Astrocyte (in vitro differentiated cells and primary cell): Measurements from ENCODE around the gene FOXA2. TPM values are rescaled to one million over a fixed set of nuclear protein-coding genes. Genes with fewer than 3 reads are reported as not detected.
"Not testable (repeated sequence)": the region's sequence is repeated elsewhere in the genome, so short reads cannot be mapped to it uniquely, and the experiment has no call there.

ENCODE experiments used
- DNase-seq: peaks from one replicate; pipeline ENCODE4 v3.0.0-alpha.2; 2010; ENCODE audit warnings: low read depth
- FAIRE-seq: peaks from 2 replicates; lab custom pipeline; 2011; peaks lifted over from hg19 to GRCh38; lab: Jason Lieb, UNC
- H2AFZ ChIP-seq: 2 replicates; pipeline ENCODE4 v1.6.0; 2012; ENCODE audit warnings: low read depth, low read length, inconsistent platforms
- H3K27ac ChIP-seq: 2 replicates; pipeline ENCODE4 v1.5.1; 2011; ENCODE audit warnings: low read depth, low read length, inconsistent platforms
- H3K27me3 ChIP-seq: 2 replicates; pipeline ENCODE4 v1.6.0; 2011; ENCODE audit warnings: low read length, inconsistent platforms; ENCODE audit not compliant: insufficient read depth
- H3K36me3 ChIP-seq: 2 replicates; pipeline ENCODE4 v1.5.1; 2011; ENCODE audit warnings: low read length, inconsistent platforms; ENCODE audit not compliant: insufficient read depth
- H3K4me1 ChIP-seq: 2 replicates; pipeline ENCODE4 v1.5.1; 2011; ENCODE audit warnings: low read length, inconsistent platforms; ENCODE audit not compliant: insufficient read depth
- H3K4me2 ChIP-seq: 2 replicates; pipeline ENCODE4 v1.6.0; 2012; ENCODE audit warnings: low read length, inconsistent platforms
- H3K4me3 ChIP-seq: 2 replicates; pipeline ENCODE4 v1.5.1; 2011; ENCODE audit warnings: low read depth, mild to moderate bottlenecking, low read length, inconsistent platforms; ENCODE audit not compliant: insufficient read depth
- H3K79me2 ChIP-seq: 2 replicates; pipeline ENCODE4 v1.6.0; 2012; ENCODE audit warnings: mild to moderate bottlenecking, low read length, inconsistent platforms; ENCODE audit not compliant: insufficient read depth
- H3K9ac ChIP-seq: 2 replicates; pipeline ENCODE4 v1.6.0; 2012; ENCODE audit warnings: mild to moderate bottlenecking, low read length, inconsistent platforms
- H3K9me3 ChIP-seq: 2 replicates; pipeline ENCODE4 v1.5.1; 2012; ENCODE audit warnings: low read depth, mild to moderate bottlenecking, low read length, inconsistent platforms; ENCODE audit not compliant: insufficient read depth
- H4K20me1 ChIP-seq: 2 replicates; pipeline ENCODE4 v1.6.0; 2012; ENCODE audit warnings: low read length, inconsistent platforms; ENCODE audit not compliant: insufficient read depth
- H3K27ac Mint-ChIP-seq: one replicate; pipeline ENCODE4 v1.8.0; 2021; ENCODE audit warnings: mild to moderate bottlenecking, mixed read lengths; ENCODE audit not compliant: unreplicated experiment
- H3K27me3 Mint-ChIP-seq: one replicate; pipeline ENCODE4 v1.8.0; 2021; ENCODE audit warnings: low read depth, mixed read lengths; ENCODE audit not compliant: unreplicated experiment
- H3K36me3 Mint-ChIP-seq: one replicate; pipeline ENCODE4 v1.8.0; 2021; ENCODE audit warnings: low read depth, mixed read lengths; ENCODE audit not compliant: unreplicated experiment
- H3K4me1 Mint-ChIP-seq: one replicate; pipeline ENCODE4 v1.8.0; 2021; ENCODE audit warnings: low read depth, mixed read lengths; ENCODE audit not compliant: unreplicated experiment
- H3K4me3 Mint-ChIP-seq: one replicate; pipeline ENCODE4 v1.8.0; 2021; ENCODE audit warnings: mild to moderate bottlenecking, moderate library complexity, mixed read lengths; ENCODE audit not compliant: unreplicated experiment
- H3K9me3 Mint-ChIP-seq: one replicate; pipeline ENCODE4 v1.8.0; 2021; ENCODE audit warnings: mild to moderate bottlenecking, mixed read lengths; ENCODE audit not compliant: unreplicated experiment
- EZH2 ChIP-seq: IDR thresholded peaks from 2 replicates; pipeline ENCODE4 v1.6.1; 2012; ENCODE audit warnings: mild to moderate bottlenecking, low read length, inconsistent platforms; ENCODE audit not compliant: insufficient read depth
- total RNA-seq: library from RNA; stranded (reverse); gene quantifications from 2 replicates; pipeline ENCODE4 v1.2.1, GENCODE V29; 2021
- TF ChIP-seq, protein P1 (sequence below): IDR thresholded peaks from 2 replicates; pipeline ENCODE4 v1.5.1; 2011; ENCODE audit warnings: low read depth, mild to moderate bottlenecking, inconsistent platforms, low read length, moderate library complexity; ENCODE audit not compliant: insufficient read depth

Gene FOXA2
- total RNA-seq, 1 donor from 2014 or later: not detected

DNA sequence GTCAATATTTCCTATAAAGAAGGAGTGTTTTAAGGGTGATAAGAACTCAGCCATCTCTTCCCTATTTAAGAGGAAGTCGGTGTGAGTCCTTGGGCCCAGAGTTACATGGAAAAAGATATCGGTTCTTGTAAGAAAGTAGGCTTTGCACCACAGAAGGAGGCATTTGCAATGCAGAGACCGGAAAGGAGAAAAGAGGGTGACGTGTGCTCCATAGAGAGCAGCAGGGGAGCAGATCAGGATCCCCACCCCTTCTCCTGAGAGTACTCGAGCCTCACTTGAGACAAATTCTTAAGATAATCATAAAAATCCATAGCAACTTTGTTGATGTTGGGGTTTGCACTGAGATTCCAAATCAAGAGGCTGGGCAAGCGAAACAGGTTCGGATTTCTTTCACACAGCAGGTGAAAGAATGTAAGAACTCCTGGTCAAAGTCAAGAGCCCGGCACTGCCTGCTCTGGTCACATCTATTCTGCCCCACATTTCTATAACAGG, 27.8 kb downstream of the FOXA2 start:
- Histone ChIP-seq H3K4me1 (no peaks in the 10 kb centered on the region), H3K79me2 (no peaks in the 10 kb centered on the region), H3K9me3 (peaks cover 4% of the 10 kb centered on the region), H3K4me3 (no peak overlapping the region), H3K9ac (no peak overlapping the region), H3K27ac (no peak overlapping the region), H2AFZ (no peak overlapping the region), H3K27me3 (peaks cover 16% of the 10 kb centered on the region), H3K4me2 (no peak overlapping the region), H4K20me1 (no peaks in the 10 kb centered on the region), H3K36me3 (no peaks in the 10 kb centered on the region)
- Mint-ChIP-seq H3K4me3 (no peak overlapping the region), H3K9me3 (peaks cover 20% of the 10 kb centered on the region), H3K27ac (no peak overlapping the region), H3K36me3 (no peaks in the 10 kb centered on the region), H3K4me1 (no peaks in the 10 kb centered on the region), H3K27me3 (peaks cover 75% of the 10 kb centered on the region)
- FAIRE-seq (no peak), DNase-seq (no peak)
- no peak for TF ChIP-seq EZH2
- TF ChIP-seq, protein P1, sequence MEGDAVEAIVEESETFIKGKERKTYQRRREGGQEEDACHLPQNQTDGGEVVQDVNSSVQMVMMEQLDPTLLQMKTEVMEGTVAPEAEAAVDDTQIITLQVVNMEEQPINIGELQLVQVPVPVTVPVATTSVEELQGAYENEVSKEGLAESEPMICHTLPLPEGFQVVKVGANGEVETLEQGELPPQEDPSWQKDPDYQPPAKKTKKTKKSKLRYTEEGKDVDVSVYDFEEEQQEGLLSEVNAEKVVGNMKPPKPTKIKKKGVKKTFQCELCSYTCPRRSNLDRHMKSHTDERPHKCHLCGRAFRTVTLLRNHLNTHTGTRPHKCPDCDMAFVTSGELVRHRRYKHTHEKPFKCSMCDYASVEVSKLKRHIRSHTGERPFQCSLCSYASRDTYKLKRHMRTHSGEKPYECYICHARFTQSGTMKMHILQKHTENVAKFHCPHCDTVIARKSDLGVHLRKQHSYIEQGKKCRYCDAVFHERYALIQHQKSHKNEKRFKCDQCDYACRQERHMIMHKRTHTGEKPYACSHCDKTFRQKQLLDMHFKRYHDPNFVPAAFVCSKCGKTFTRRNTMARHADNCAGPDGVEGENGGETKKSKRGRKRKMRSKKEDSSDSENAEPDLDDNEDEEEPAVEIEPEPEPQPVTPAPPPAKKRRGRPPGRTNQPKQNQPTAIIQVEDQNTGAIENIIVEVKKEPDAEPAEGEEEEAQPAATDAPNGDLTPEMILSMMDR: no peak

DNA sequence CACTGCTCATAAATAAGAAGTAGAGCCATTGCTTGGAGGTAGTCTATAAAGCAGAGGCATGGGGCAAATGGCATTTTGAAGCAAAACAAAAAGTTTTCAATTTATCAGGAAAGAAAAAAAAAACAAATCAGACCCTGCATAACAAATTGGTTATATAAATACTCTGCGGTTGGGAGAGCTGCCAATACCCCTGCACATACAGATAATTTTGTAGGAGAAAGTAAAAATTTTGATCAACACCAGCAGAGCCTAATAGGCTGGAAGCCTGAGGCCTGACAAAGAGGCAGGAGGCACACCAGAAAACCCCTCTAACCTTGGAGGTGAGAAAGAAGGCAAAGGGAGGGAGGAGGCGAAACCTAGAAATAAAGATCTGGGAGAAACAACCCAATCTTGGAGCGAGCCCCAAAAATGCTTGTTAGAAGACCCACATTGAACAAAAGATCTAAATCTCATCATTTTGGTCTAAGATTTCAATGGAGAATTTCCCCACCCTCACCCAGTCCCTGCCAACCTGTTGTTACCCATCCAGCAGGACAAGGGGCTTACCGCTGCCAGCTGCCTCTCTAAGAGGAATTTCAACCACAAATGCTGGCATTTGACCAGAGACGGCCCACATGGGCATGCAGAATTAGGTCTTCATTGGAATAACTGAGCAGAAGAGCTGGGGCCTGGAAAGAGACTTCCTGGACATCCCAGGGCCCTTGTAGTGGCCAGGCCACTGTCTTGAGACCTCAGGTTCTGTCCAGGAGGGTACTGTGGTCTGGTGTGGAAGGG, 28.4 kb downstream of the FOXA2 start:
- Histone ChIP-seq H3K4me2 (no peak overlapping the region), H3K9me3 (peaks cover 7% of the 10 kb centered on the region), H3K27me3 (peaks cover 10% of the 10 kb centered on the region), H3K27ac (no peak overlapping the region), H3K4me3 (no peak overlapping the region), H3K9ac (no peak overlapping the region), H3K4me1 (no peaks in the 10 kb centered on the region), H3K36me3 (no peaks in the 10 kb centered on the region), H2AFZ (no peak overlapping the region), H3K79me2 (no peaks in the 10 kb centered on the region), H4K20me1 (no peaks in the 10 kb centered on the region)
- no peak for DNase-seq
- no peak for FAIRE-seq
- Mint-ChIP-seq H3K27ac (no peak overlapping the region), H3K4me3 (no peak overlapping the region), H3K4me1 (no peaks in the 10 kb centered on the region), H3K27me3 (peaks cover 70% of the 10 kb centered on the region), H3K36me3 (no peaks in the 10 kb centered on the region), H3K9me3 (peaks cover 20% of the 10 kb centered on the region)
- TF ChIP-seq, protein P1: no peak
- TF ChIP-seq EZH2: no peak

DNA sequence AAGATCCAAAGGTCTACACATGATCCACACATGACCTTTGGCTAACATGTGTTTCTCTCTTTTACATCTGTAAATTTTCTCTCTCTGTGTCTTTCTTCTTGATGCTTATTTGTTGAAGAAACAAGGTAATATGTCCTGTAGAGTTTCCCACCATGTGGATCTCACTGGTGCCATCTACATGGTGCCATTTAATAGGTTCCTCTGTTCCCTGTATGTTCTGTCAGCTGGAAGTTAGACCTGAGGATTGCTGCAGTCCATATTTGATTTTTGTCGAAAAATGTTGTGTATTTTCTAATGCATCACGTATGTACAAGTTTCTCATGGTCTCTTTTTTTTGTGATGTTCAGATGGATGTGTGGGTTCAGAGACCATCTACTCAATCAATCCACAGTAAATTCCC, 30.0 kb downstream of the FOXA2 start:
- H3K4me1 ChIP-seq: no peaks in the 10 kb centered on the region
- no peak overlapping the region for H3K4me2 ChIP-seq
- DNase-seq: no peak
- no peak overlapping the region for H3K9ac ChIP-seq
- peaks cover 10% of the 10 kb centered on the region for H3K9me3 ChIP-seq
- Mint-ChIP-seq H3K4me3 (no peak overlapping the region), H3K27me3 (peaks cover 64% of the 10 kb centered on the region), H3K36me3 (no peaks in the 10 kb centered on the region), H3K4me1 (no peaks in the 10 kb centered on the region), H3K27ac (no peak overlapping the region), H3K9me3 (peaks cover 23% of the 10 kb centered on the region)
- FAIRE-seq: no peak
- H3K27me3 ChIP-seq: no peaks in the 10 kb centered on the region
- TF ChIP-seq, protein P1: no peak
- no peak for TF ChIP-seq EZH2
- no peak overlapping the region for H3K27ac ChIP-seq
- no peaks in the 10 kb centered on the region for H3K36me3 ChIP-seq
- no peak overlapping the region for H3K4me3 ChIP-seq
- no peaks in the 10 kb centered on the region for H4K20me1 ChIP-seq
- H2AFZ ChIP-seq: no peak overlapping the region
- H3K79me2 ChIP-seq: no peaks in the 10 kb centered on the region

DNA sequence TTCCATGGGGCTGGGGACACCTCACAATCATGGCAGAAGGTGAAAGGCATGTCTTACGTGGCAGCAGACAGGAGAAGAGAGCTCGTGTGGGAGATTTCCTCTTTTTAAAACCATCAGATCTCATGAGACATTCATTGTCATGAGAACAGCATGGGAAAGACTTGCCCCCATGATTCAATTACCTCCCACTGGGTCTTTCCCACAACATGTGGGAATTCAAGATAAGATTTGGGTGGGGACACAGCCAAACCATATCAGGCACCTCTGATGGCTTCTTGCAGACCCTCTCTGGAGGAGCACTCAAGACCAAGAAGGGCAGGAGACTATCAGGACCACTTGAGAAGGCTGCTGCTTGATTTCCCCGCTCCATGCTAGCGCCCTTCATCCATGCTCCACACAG, 33.9 kb downstream of the FOXA2 start:
- not testable (repeated sequence) for H3K9ac ChIP-seq, H3K79me2 ChIP-seq, H3K4me3 ChIP-seq, H3K4me2 ChIP-seq, H3K9me3 ChIP-seq, H3K27me3 ChIP-seq, DNase-seq, H2AFZ ChIP-seq, H4K20me1 ChIP-seq, H3K27ac ChIP-seq, H3K27ac Mint-ChIP-seq, H3K4me1 Mint-ChIP-seq, H3K4me3 Mint-ChIP-seq, FAIRE-seq, H3K4me1 ChIP-seq, H3K36me3 ChIP-seq, H3K36me3 Mint-ChIP-seq
- H3K9me3 Mint-ChIP-seq: peaks cover 17% of the 10 kb centered on the region
- peaks cover 41% of the 10 kb centered on the region for H3K27me3 Mint-ChIP-seq
